ENCODE results near the gene CYP2A7.
"Not testable (repeated sequence)": the region's sequence is repeated elsewhere in the genome, so short reads cannot be mapped to it uniquely, and the experiment has no call there.

GRCh38 chr19:40930799-40931198, 48.8 kb upstream of the CYP2A7 start:
- TF ChIP-seq POLR2A (IDR thresholded peaks at IDR 0.05); CTCF (IDR thresholded peaks at IDR 0.05); POLR2AphosphoS5 (IDR thresholded peaks at IDR 0.05; ENCODE audit: insufficient read depth in 1 of 2, low read depth in 1 of 2): not testable (repeated sequence)

Data from vagina (tissue), 2 donors.